ENCODE measurements around the gene NELFA. TPM values are rescaled to one million over a fixed set of nuclear protein-coding genes. Genes with fewer than 3 reads are reported as not detected.

The NELFA gene
- total RNA-seq, 1 experiment from 2014 or later: 22.6 TPM

DNA sequence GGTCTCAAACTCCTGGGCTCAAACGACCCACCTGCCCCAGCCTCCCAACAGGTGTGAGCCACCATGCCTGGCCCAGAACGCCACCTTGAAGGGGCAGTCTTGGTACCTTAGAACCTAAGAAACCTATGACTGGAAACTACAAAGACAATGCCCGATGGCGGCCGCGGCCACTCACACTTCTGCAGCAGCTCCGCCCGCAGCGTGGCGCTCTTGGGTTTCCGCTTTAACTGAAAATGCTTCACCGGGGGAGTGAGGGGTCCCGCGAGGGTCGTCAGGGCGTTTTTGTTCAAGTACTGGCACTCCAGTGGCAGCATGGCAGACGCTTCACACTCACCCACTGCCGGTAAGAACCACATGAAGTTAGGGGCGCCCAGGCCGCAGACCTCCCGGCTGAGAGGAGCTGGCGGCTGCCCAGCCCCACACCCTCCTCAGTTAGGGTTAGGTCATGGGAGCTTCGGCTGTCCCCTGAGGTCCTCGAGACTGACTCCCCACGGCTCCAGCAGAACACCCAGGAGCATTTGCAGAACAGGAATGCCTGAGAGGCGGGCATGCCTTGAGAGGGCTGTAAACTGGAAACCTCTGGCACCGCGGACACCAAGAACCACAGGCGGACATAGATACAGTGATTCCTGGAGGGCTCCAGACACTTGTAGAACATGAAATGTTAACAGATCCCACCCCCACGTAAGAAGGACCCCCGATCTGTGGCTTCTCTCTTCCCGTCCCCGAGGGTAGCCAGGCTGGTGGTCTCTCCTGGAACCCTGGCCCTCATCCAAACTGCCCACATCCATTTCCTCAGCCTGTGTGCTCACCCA, 19.0 kb downstream of the NELFA start:
- H3K79me2 ChIP-seq (ENCODE audit: low read length): peaks cover 28% of the 10 kb centered on the region
- no peak overlapping the region for H3K9ac ChIP-seq (ENCODE audit: low read length)
- H4K20me1 ChIP-seq (ENCODE audit: insufficient read depth, low read depth, low read length): peaks cover 6% of the 10 kb centered on the region
- no peaks in the 10 kb centered on the region for H3K36me3 ChIP-seq (ENCODE audit: insufficient read depth, low read length)
- H2AFZ ChIP-seq (ENCODE audit: low read length): no peak overlapping the region
- H3K9me2 ChIP-seq (replicated peaks; ENCODE audit: insufficient read depth, low read length): no peaks in the 10 kb centered on the region
- no peaks in the 10 kb centered on the region for H3K27me3 ChIP-seq (ENCODE audit: low read length)
- H3K4me2 ChIP-seq (ENCODE audit: low read depth, low read length, poor library complexity, severe bottlenecking): no peak overlapping the region
- H3K9me3 ChIP-seq (ENCODE audit: low read length): no peaks in the 10 kb centered on the region
- H3K27ac ChIP-seq (ENCODE audit: low read length): no peak overlapping the region
- DNase-seq: no peak
- H3K4me3 ChIP-seq (ENCODE audit: low read length): no peak overlapping the region
- no peaks in the 10 kb centered on the region for H3K4me1 ChIP-seq (ENCODE audit: low read length)

DNA sequence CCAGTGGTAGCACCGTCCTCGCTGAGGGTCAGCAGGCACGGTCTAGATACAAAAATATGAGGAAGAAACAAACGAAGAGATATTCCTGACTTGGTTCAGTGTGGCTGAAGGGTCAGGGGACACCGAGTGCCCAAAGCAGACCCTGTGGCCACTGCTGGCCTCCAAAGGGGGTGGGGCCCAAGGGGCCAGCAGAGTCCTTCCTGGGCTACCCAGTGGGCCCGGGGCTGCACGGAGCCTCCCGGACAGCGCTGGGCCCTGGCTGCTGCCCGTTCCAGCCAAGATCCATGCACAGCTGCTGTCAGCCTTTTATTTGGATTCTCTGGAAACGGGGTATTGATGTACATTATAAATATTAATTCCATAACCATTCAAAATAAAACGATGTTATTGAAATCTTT, 20.4 kb downstream of the NELFA start:
- no peaks in the 10 kb centered on the region for H3K9me2 ChIP-seq (replicated peaks; ENCODE audit: insufficient read depth, low read length)
- H3K27ac ChIP-seq (ENCODE audit: low read length): no peak overlapping the region
- H3K79me2 ChIP-seq (ENCODE audit: low read length): peaks cover 17% of the 10 kb centered on the region
- H3K9ac ChIP-seq (ENCODE audit: low read length): no peak overlapping the region
- H3K27me3 ChIP-seq (ENCODE audit: low read length): no peaks in the 10 kb centered on the region
- no peak overlapping the region for H3K4me3 ChIP-seq (ENCODE audit: low read length)
- H3K4me2 ChIP-seq (ENCODE audit: low read depth, low read length, poor library complexity, severe bottlenecking): no peak overlapping the region
- H3K9me3 ChIP-seq (ENCODE audit: low read length): no peaks in the 10 kb centered on the region
- no peak overlapping the region for H2AFZ ChIP-seq (ENCODE audit: low read length)
- H3K36me3 ChIP-seq (ENCODE audit: insufficient read depth, low read length): no peaks in the 10 kb centered on the region
- DNase-seq: no peak
- peaks cover 16% of the 10 kb centered on the region; the same call in 1 of the 2 replicates for H4K20me1 ChIP-seq (ENCODE audit: insufficient read depth, low read depth, low read length)
- H3K4me1 ChIP-seq (ENCODE audit: low read length): no peaks in the 10 kb centered on the region; the same call in 1 of the 2 replicates

DNA sequence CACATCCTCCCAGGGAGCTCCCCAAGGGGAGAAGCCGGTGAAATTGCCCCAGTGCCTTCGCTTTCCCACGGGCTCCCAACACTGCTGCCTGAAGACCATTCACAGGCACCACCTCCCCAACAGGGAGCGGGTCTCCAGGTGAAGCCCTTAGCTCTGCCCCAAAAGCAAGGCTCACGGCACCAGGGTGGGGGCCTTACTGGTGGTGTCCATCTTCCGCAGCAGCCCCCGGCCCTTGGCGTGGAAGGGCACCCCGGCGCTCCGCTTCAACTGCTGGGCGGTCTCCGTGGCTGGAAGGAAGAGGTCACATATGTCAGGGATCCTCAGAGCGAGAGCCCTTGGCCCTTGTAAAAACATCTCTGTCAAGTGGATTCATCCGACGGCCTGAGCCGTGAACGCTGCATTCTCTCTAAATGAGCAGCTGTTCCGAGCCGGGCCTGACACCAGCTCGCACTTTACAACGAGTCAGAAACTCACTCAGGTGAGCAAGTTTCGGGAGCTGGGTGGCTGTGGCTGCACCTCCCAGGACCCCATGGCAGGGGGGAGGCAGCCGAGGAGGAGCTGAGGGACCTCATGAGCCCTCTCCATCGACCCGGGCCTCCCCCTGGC, 20.9 kb downstream of the NELFA start:
- Histone ChIP-seq H3K4me3 (ENCODE audit: low read length) (no peak overlapping the region), H2AFZ (ENCODE audit: low read length) (no peak overlapping the region), H3K79me2 (ENCODE audit: low read length) (peaks cover 12% of the 10 kb centered on the region), H3K27me3 (ENCODE audit: low read length) (no peaks in the 10 kb centered on the region), H3K9me2 (replicated peaks; ENCODE audit: insufficient read depth, low read length) (no peaks in the 10 kb centered on the region), H3K27ac (ENCODE audit: low read length) (no peak overlapping the region), H3K9me3 (ENCODE audit: low read length) (no peaks in the 10 kb centered on the region), H3K4me2 (ENCODE audit: low read depth, low read length, poor library complexity, severe bottlenecking) (no peak overlapping the region), H3K36me3 (ENCODE audit: insufficient read depth, low read length) (no peaks in the 10 kb centered on the region), H3K4me1 (ENCODE audit: low read length) (no peaks in the 10 kb centered on the region; the same call in 1 of the 2 replicates), H4K20me1 (ENCODE audit: insufficient read depth, low read depth, low read length) (peaks cover 16% of the 10 kb centered on the region; the same call in 1 of the 2 replicates), H3K9ac (ENCODE audit: low read length) (no peak overlapping the region)
- no peak for DNase-seq

DNA sequence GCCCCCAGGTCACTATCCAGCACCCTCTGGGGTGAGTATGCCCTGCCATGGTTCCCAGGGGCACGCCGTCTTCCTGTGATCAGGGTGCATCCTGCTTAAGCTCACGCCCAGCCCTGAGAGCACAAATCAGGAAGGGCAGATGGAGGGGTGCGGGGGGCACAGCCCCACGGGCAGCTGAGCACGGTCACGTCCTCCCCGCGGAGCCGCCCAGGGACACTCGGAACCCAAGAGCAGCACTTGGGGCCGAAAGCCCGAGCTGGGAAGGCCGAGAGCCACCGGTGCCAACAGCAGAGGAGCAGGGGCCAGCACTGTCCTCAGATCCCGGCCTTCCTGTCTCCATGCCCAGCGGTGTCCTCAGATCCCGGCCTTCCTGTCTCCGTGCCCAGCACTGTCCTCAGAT, 21.5 kb downstream of the NELFA start:
- Histone ChIP-seq H3K4me2 (ENCODE audit: low read depth, low read length, poor library complexity, severe bottlenecking) (no peak overlapping the region), H3K4me1 (ENCODE audit: low read length) (no peaks in the 10 kb centered on the region; the same call in 1 of the 2 replicates), H3K9ac (ENCODE audit: low read length) (no peak overlapping the region), H4K20me1 (ENCODE audit: insufficient read depth, low read depth, low read length) (peaks cover 15% of the 10 kb centered on the region; the same call in 1 of the 2 replicates), H2AFZ (ENCODE audit: low read length) (no peak overlapping the region), H3K79me2 (ENCODE audit: low read length) (peaks cover 8% of the 10 kb centered on the region), H3K9me3 (ENCODE audit: low read length) (no peaks in the 10 kb centered on the region), H3K4me3 (ENCODE audit: low read length) (no peak overlapping the region), H3K36me3 (ENCODE audit: insufficient read depth, low read length) (no peaks in the 10 kb centered on the region), H3K9me2 (replicated peaks; ENCODE audit: insufficient read depth, low read length) (no peaks in the 10 kb centered on the region), H3K27me3 (ENCODE audit: low read length) (no peaks in the 10 kb centered on the region), H3K27ac (ENCODE audit: low read length) (no peak overlapping the region)
- no peak for DNase-seq

DNA sequence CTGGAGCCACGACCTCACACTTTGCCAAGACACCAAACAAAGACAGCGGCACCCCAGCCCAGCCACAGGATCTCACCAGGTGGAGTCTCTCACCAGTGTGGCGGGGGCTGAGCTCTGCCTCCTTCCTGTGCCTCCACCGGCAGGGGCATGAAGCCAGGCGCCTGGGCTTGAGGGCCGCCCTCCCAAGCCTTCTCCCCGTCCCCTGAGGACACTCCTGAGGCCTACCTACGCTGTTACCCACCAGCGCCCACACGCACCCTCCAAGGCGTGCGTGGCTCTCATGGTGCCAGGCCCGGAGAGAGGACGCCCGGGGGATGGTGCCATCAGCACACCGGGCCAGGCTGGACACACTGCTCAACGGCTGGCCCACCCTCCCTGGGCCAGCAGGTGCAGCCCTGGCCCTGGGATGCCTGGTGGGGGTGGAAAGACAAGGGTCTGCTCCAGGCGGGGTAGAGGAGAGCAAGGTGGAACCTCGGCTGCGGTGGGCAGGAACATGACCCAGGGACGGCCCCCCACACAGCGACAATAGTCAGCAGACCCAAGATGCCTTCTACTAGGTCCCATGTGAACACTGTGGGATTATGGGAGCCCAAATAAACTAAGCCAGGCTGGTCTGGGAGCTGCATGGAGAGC, 22.1 kb downstream of the NELFA start:
- Histone ChIP-seq H3K27me3 (ENCODE audit: low read length) (no peaks in the 10 kb centered on the region), H3K4me2 (ENCODE audit: low read depth, low read length, poor library complexity, severe bottlenecking) (no peak overlapping the region), H3K36me3 (ENCODE audit: insufficient read depth, low read length) (peaks cover 5% of the 10 kb centered on the region; the same call in 1 of the 2 replicates), H3K9ac (ENCODE audit: low read length) (no peak overlapping the region), H3K4me3 (ENCODE audit: low read length) (no peak overlapping the region), H3K9me3 (ENCODE audit: low read length) (no peaks in the 10 kb centered on the region), H3K4me1 (ENCODE audit: low read length) (no peaks in the 10 kb centered on the region; the same call in 1 of the 2 replicates), H2AFZ (ENCODE audit: low read length) (no peak overlapping the region), H3K79me2 (ENCODE audit: low read length) (peaks cover 5% of the 10 kb centered on the region), H4K20me1 (ENCODE audit: insufficient read depth, low read depth, low read length) (peaks cover 12% of the 10 kb centered on the region; the same call in 1 of the 2 replicates), H3K27ac (ENCODE audit: low read length) (no peak overlapping the region), H3K9me2 (replicated peaks; ENCODE audit: insufficient read depth, low read length) (no peaks in the 10 kb centered on the region)
- no peak for DNase-seq

DNA sequence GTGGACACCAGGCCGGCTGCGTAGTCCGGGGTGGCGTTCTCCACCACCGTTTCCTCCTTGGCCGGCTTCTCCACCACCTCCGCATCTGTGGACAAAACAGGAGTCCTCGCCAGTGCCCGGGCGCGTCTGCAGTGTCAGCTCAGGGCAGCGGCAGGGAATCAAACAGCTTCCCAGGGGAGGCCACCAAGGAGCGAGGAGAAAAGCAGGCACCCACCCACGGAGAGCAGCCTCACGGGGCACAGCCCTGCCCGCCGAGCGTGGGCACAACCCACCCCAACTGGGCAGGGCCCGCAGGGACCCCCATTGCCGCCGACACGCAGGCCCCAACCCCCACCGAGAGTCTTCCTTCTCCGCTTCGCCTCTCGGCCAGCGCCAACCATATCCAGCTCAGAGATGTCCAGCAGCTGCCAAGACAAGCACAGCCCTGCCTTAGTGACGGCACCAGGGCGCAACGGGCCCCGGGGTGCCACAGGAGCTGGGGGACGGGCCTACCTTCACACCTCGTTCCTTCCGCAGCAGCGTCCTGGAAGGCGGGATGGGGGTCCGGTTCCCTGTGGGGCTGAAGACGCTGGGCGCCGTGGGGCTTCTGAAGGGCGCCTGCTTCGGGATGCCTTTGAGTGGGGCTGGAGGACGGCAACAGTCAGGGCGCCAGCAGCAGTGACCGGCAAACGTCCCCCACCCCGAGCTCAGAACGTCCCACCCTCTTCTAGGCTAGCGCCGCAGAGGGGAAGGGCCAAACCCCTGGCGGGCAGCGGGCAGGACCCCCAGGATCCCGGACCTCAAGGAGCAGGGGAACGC, 22.8 kb downstream of the NELFA start:
- H3K79me2 ChIP-seq (ENCODE audit: low read length): peaks cover under 1% of the 10 kb centered on the region; the same call in 1 of the 2 replicates
- no peak overlapping the region for H3K27ac ChIP-seq (ENCODE audit: low read length)
- no peaks in the 10 kb centered on the region for H3K27me3 ChIP-seq (ENCODE audit: low read length)
- H3K4me1 ChIP-seq (ENCODE audit: low read length): no peaks in the 10 kb centered on the region; the same call in 1 of the 2 replicates
- H3K36me3 ChIP-seq (ENCODE audit: insufficient read depth, low read length): peaks cover 12% of the 10 kb centered on the region; the same call in 1 of the 2 replicates
- no peak overlapping the region for H3K4me3 ChIP-seq (ENCODE audit: low read length)
- H3K9ac ChIP-seq (ENCODE audit: low read length): no peak overlapping the region
- no peaks in the 10 kb centered on the region for H3K9me3 ChIP-seq (ENCODE audit: low read length)
- no peak overlapping the region for H2AFZ ChIP-seq (ENCODE audit: low read length)
- H3K9me2 ChIP-seq (replicated peaks; ENCODE audit: insufficient read depth, low read length): no peaks in the 10 kb centered on the region
- H4K20me1 ChIP-seq (ENCODE audit: insufficient read depth, low read depth, low read length): peaks cover 12% of the 10 kb centered on the region; the same call in 1 of the 2 replicates
- H3K4me2 ChIP-seq (ENCODE audit: low read depth, low read length, poor library complexity, severe bottlenecking): no peak overlapping the region
- no peak for DNase-seq

DNA sequence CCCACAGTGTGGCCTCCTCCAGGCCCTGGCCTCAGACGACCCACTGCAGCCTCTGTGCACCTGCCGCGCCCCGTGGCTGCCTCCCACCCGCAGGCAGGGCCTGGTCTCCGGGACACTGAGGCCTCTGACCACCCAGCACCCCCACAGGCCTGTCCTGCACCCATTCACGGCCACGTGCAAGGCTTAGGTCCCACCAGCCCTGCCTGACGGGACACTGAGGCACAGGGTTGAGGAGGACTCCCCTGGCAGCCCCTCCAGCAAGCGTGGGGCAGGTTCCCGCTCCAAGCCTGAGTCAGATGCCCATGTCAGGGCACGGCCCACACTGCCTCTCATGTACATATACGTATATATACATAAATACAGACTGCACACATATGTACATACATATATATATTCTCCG, 23.5 kb downstream of the NELFA start:
- Histone ChIP-seq H3K27ac (ENCODE audit: low read length) (no peak overlapping the region), H3K4me3 (ENCODE audit: low read length) (no peak overlapping the region), H3K4me2 (ENCODE audit: low read depth, low read length, poor library complexity, severe bottlenecking) (no peak overlapping the region), H4K20me1 (ENCODE audit: insufficient read depth, low read depth, low read length) (peaks cover 12% of the 10 kb centered on the region; the same call in 1 of the 2 replicates), H3K9me3 (ENCODE audit: low read length) (no peaks in the 10 kb centered on the region), H2AFZ (ENCODE audit: low read length) (no peak overlapping the region), H3K9ac (ENCODE audit: low read length) (no peak overlapping the region), H3K79me2 (ENCODE audit: low read length) (no peaks in the 10 kb centered on the region), H3K9me2 (replicated peaks; ENCODE audit: insufficient read depth, low read length) (no peaks in the 10 kb centered on the region), H3K4me1 (ENCODE audit: low read length) (no peaks in the 10 kb centered on the region; the same call in 1 of the 2 replicates), H3K36me3 (ENCODE audit: insufficient read depth, low read length) (peaks cover 18% of the 10 kb centered on the region; the same call in 1 of the 2 replicates), H3K27me3 (ENCODE audit: low read length) (no peaks in the 10 kb centered on the region)
- no peak for DNase-seq

Data from Karpas-422 (cell line).